ENCODE data around the gene UROC1. TPM values are rescaled to one million over a fixed set of nuclear protein-coding genes. Genes with fewer than 3 reads are reported as not detected.

The UROC1 gene
- total and polyA plus RNA-seq, 8 donors = 0.09 TPM; not detected in 7

GRCh38 chr3:126456211-126456610, 61.4 kb downstream of the UROC1 start:
- H3K4me1 ChIP-seq = peaks cover 13 to 27% (median 18%) of the 10 kb centered on the region in 3 donors
- H3K27ac ChIP-seq = no peak overlapping the region
- ATAC-seq = no peak
- H3K9me3 ChIP-seq = no peaks in the 10 kb centered on the region
- intact Hi-C loops (cut with DNase I) = no loop called here
- FAIRE-seq = no peak
- no peaks in the 10 kb centered on the region for H3K27me3 ChIP-seq
- DNase-seq = peak in 1 of 6 donors; percentile 46
- TF ChIP-seq CTCF (IDR thresholded peaks at IDR 0.05) = no peak
- no peak overlapping the region for H3K4me3 ChIP-seq
- WGBS, 2 donors = 71 to 93% methylated on average over 4 of the region's 4 CpGs
- H3K36me3 ChIP-seq = peaks cover under 1 to 21% (median 20%) of the 10 kb centered on the region in 3 donors

GRCh38 chr3:126454437-126455198, 63.0 kb downstream of the UROC1 start:
- ATAC-seq = no peak
- TF ChIP-seq CTCF (IDR thresholded peaks at IDR 0.05) = no peak
- H3K4me1 ChIP-seq = peaks cover 2 to 15% (median 13%) of the 10 kb centered on the region in 3 donors
- DNase-seq = no peak
- intact Hi-C loops (cut with DNase I) = no loop called here
- H3K9me3 ChIP-seq = no peaks in the 10 kb centered on the region
- 90 to 93% methylated on average over 6 of the region's 6 CpGs for WGBS, 2 donors
- H3K27me3 ChIP-seq = no peaks in the 10 kb centered on the region
- H3K36me3 ChIP-seq = peaks cover 0 to 27% (median 12%) of the 10 kb centered on the region in 3 donors
- no peak overlapping the region for H3K27ac ChIP-seq
- FAIRE-seq = no peak
- H3K4me3 ChIP-seq = no peak overlapping the region

GRCh38 chr3:126454025-126454424, 63.5 kb downstream of the UROC1 start:
- Histone ChIP-seq H3K4me3 (no peak overlapping the region), H3K27me3 (no peaks in the 10 kb centered on the region), H3K36me3 (peaks cover 0 to 27% (median 12%) of the 10 kb centered on the region in 3 donors), H3K27ac (no peak overlapping the region), H3K9me3 (no peaks in the 10 kb centered on the region), H3K4me1 (peaks cover 0 to 16% (median 7%) of the 10 kb centered on the region in 3 donors)
- no peak for ATAC-seq
- intact Hi-C loops (cut with DNase I) = no loop called here
- 63 to 71% methylated on average over 1 of the region's 1 CpG for WGBS, 2 donors
- DNase-seq = no peak
- TF ChIP-seq CTCF (IDR thresholded peaks at IDR 0.05) = no peak
- no peak for FAIRE-seq

GRCh38 chr3:126452213-126452612, 65.4 kb downstream of the UROC1 start:
- Histone ChIP-seq H3K4me3 (no peak overlapping the region), H3K27me3 (no peaks in the 10 kb centered on the region), H3K4me1 (peaks cover 0 to 16% (median 0%) of the 10 kb centered on the region in 3 donors), H3K9me3 (no peaks in the 10 kb centered on the region), H3K36me3 (peaks cover 0 to 19% (median 9%) of the 10 kb centered on the region in 3 donors), H3K27ac (no peak overlapping the region)
- intact Hi-C loops (cut with DNase I) = no loop called here
- TF ChIP-seq CTCF (IDR thresholded peaks at IDR 0.05) = no peak
- ATAC-seq = no peak
- no peak for FAIRE-seq
- 82 to 89% methylated on average over 9 of the region's 9 CpGs for WGBS, 2 donors
- no peak for DNase-seq

GRCh38 chr3:126451511-126451910, 66.1 kb downstream of the UROC1 start:
- Histone ChIP-seq H3K9me3 (no peaks in the 10 kb centered on the region), H3K4me3 (no peak overlapping the region), H3K27ac (no peak overlapping the region), H3K36me3 (peaks cover 0 to 18% (median 8%) of the 10 kb centered on the region in 3 donors), H3K27me3 (no peaks in the 10 kb centered on the region), H3K4me1 (peaks cover 0 to 16% (median 0%) of the 10 kb centered on the region in 3 donors)
- peak in 1 of 6 donors; percentile 8 for DNase-seq
- no peak for TF ChIP-seq CTCF (IDR thresholded peaks at IDR 0.05)
- no peak for FAIRE-seq
- intact Hi-C loops (cut with DNase I) = no loop called here
- no peak for ATAC-seq
- WGBS, 2 donors = 76 to 84% methylated on average over 12 of the region's 12 CpGs
